Fibroblast of pulmonary artery (primary cell): Measurements from ENCODE around the gene WDR20.
"Not testable (repeated sequence)": the region's sequence is repeated elsewhere in the genome, so short reads cannot be mapped to it uniquely, and the experiment has no call there.

Experiments
- DNase-seq: peaks from one replicate; pipeline ENCODE4 v3.0.0-alpha.2; 2010; ENCODE audit warnings: low read depth
- H3K4me3 ChIP-seq: replicated peaks from 2 replicates; pipeline ENCODE4 v1.5.1; 2011; ENCODE audit warnings: low read depth, mild to moderate bottlenecking, control low read depth, low read length, moderate library complexity
- TF ChIP-seq, protein P1 (sequence below): IDR thresholded peaks from 2 replicates; pipeline ENCODE4 v1.5.1; 2011; ENCODE audit warnings: mild to moderate bottlenecking, control low read depth, low read length, inconsistent platforms; ENCODE audit errors: missing control alignments

WDR20 gene

DNA sequence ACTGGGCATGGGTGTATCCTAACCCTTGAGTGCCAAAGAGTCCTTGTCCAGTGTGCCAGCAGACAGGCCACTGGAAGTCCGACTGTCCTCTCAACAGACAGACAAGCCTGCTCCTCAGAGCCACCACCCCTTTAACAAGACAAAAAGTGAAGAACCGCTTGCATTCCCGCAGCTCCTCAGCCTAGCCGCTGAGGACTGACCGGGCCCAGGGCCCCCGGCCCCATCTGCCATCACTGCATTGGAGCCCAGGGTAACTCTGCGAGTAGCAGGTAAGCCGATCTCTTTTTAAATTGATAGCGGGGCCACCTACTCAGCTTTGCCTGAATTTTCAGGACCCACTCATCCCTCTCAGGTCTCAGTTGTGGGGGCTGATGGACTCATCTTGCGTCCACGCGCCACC, 96.3 kb downstream of the WDR20 start:
- TF ChIP-seq, protein P1, sequence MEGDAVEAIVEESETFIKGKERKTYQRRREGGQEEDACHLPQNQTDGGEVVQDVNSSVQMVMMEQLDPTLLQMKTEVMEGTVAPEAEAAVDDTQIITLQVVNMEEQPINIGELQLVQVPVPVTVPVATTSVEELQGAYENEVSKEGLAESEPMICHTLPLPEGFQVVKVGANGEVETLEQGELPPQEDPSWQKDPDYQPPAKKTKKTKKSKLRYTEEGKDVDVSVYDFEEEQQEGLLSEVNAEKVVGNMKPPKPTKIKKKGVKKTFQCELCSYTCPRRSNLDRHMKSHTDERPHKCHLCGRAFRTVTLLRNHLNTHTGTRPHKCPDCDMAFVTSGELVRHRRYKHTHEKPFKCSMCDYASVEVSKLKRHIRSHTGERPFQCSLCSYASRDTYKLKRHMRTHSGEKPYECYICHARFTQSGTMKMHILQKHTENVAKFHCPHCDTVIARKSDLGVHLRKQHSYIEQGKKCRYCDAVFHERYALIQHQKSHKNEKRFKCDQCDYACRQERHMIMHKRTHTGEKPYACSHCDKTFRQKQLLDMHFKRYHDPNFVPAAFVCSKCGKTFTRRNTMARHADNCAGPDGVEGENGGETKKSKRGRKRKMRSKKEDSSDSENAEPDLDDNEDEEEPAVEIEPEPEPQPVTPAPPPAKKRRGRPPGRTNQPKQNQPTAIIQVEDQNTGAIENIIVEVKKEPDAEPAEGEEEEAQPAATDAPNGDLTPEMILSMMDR, result no peak
- no peak for DNase-seq
- no peak overlapping the region for H3K4me3 ChIP-seq

DNA sequence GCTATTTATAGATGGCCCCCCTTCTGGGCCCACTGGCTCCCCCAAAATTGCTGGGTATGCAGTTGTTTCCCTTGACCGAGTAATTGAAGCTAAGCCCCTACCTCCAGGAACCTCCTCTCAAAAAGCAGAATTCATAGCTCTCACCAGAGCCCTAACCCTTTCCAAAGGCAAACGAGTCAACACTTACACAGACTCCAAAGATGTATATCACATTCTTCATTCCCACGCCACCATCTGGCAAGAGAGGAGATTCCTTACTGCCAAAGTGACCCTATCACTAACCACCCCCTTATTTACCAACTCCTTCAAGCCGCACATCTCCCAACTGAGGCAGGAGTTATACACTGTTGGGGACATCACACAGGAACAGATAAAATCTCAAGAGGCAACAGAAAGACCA, 98.4 kb downstream of the WDR20 start:
- DNase-seq, result no peak
- TF ChIP-seq, protein P1, result no peak
- H3K4me3 ChIP-seq, result no peak overlapping the region

DNA sequence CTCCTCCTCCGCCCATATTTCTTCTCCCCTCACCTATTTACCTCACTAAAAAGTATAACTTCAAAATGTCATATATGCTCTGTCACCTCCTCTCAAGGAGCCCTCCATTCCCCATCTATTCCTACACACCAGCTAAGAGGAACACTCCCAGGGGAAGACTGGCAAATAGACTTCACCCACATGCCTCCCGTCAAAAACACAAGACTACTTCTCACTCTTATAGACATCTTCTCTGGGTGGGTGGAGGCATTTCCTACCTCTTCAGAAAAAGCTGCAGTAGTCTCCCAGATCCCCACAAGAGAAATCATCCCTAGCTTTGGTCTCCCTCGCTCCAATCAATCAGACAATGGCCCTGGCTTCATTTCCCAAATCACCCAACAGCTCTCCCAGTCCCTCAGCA, 99.1 kb downstream of the WDR20 start:
- H3K4me3 ChIP-seq, result no peak overlapping the region

DNA sequence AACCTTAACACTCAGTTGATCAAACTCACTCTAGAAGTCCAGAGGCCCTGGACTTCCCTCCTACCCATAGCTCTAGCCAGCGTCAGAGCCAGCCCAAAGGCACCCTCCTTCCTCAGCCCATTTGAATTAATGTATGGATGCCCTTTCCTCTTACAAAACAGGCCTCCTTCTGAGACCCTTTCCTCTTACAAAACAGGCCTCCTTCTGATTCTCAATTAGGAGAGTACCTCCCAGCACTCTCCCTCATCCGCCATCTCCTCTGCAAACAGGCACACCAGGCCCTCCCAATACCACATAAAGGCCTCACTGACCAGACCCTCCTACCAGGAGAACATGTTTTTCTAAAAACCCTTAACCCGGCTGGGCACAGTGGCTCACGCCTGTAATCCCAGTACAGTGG, 99.5 kb downstream of the WDR20 start:
- H3K4me3 ChIP-seq, result no peak overlapping the region
- TF ChIP-seq, protein P1, result no peak
- DNase-seq, result no peak

More for the DNA sequence above, 99.1 kb downstream of the WDR20 start:
- TF ChIP-seq, protein P1, result no peak
- no peak for DNase-seq

DNA sequence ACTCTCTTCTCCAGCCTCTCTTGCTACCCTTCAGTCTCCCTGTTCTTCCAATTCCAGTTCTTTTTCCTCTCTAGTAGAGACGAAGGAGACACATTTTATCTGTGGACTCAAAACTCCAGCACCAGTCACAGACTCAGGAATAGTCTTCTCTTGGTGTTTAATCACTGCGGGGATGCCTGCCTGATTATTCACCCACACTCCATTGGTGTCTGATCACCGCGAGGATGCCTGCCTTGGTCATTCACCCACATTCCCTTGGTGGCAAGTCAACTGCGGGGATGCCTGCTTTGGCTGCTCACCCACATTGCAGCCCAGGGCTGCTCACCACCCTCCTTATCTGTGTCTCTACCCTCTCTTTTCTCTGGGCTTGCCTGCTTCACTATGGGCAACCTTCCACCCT, 100.8 kb downstream of the WDR20 start:
- not testable (repeated sequence) for DNase-seq

DNA sequence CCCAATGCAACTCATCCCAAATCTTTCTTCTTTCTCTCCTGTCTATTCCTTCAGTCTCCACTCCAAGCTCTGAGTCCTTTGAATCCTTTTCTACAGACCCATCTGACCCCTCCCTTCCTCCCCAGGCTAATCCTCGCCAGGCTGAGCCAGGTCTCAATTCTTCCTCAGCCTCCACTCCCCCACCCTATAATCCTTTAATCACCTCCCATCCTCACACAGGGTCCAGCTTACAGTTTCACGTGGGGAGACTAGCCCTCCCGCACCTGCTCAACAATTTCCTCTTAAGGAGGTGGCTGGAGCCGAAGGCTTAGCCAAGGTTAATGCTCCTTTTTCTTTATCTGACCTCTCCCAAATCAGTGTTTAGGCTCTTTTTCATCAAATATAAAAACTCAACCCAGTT, 101.5 kb downstream of the WDR20 start:
- TF ChIP-seq, protein P1, result no peak
- no peak overlapping the region for H3K4me3 ChIP-seq
- no peak for DNase-seq

More for the DNA sequence above, 100.8 kb downstream of the WDR20 start:
- H3K4me3 ChIP-seq, result not testable (repeated sequence)

DNA sequence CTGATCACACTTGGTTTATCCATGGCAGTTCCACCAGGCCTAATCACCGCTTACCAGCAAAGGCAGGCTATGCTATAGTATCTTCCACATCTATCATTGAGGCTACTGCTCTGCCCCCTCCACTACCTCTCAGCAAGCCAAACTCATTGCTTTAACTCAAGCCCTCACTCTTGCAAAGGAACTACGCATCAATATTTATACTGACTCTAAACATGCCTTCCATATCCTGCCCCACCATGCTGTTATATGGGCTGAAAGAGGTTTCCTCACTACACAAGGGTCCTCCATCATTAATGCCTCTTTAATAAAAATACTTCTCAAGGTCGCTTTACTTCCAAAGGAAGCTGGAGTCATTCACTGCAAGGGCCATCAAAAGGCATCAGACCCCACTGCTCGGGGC, 104.1 kb downstream of the WDR20 start:
- not testable (repeated sequence) for H3K4me3 ChIP-seq

DNA sequence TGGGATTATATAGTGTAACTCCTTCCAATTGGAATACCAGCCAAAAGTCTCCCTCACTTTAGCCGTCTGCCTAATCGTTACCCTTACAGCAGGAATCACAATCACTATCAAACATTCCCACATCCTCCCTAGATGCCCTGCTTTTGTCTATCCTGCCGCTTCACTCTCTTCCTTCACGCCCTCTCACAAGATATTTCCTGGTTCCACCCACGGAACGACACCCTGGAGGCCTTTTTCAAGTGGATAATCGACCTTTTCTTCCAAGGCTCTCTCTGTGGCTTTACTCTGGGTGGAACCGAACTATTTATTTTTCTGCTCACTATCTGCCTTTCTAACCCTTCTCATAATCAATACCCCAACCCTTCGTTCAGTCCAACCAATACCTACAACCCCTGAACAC, 106.4 kb downstream of the WDR20 start:
- TF ChIP-seq, protein P1, result no peak
- DNase-seq, result no peak
- H3K4me3 ChIP-seq, result no peak overlapping the region

More for the DNA sequence above, 104.1 kb downstream of the WDR20 start:
- not testable (repeated sequence) for DNase-seq
